GM12891 (cell line): Measurements from ENCODE around the gene EHMT2.

Source experiments
- PAX5 ChIP-seq: IDR thresholded peaks from 2 replicates; pipeline ENCODE4 v1.6.1; 2011; ENCODE audit warnings: low read length, moderate library complexity, mild to moderate bottlenecking; ENCODE audit not compliant: insufficient read depth, severe bottlenecking
- POLR2A ChIP-seq: IDR thresholded peaks from 2 replicates; pipeline ENCODE4 v1.6.1; 2011; ENCODE audit warnings: low read depth, low read length, control low read depth
- POLR2AphosphoS5 ChIP-seq: IDR thresholded peaks from 2 replicates; pipeline ENCODE4 v1.6.1; 2011; ENCODE audit warnings: low read depth, low read length, control low read depth
- POU2F2 ChIP-seq: IDR thresholded peaks from 2 replicates; pipeline ENCODE4 v1.6.1; 2011; ENCODE audit warnings: low read depth, mild to moderate bottlenecking, control low read depth, low read length, moderate library complexity
- SPI1 ChIP-seq: IDR thresholded peaks from 2 replicates; pipeline ENCODE4 v1.6.1; 2011; ENCODE audit warnings: low read depth, low read length, control low read depth
- TAF1 ChIP-seq: IDR thresholded peaks from 2 replicates; pipeline ENCODE4 v1.6.1; 2011; ENCODE audit warnings: low read depth, low read length, control low read depth

- TF ChIP-seq PAX5 (no peak), TAF1 (no peak), POLR2AphosphoS5 (no peak), POLR2A (no peak), POU2F2 (no peak), SPI1 (no peak)
These were observed 36.0 kb upstream of the EHMT2 start for GRCh38 chr6:31933537-31933936.
